Mesothelial cell of epicardium (in vitro differentiated cells): ENCODE data around the gene FES. TPM values are rescaled to one million over a fixed set of nuclear protein-coding genes. Genes with fewer than 3 reads are reported as not detected.

Source experiments
- DNase-seq, 2 experiments: peaks; one replicate each; pipeline ENCODE4 v3.0.0; 2021; ENCODE audit warnings: low spot score in 2 of 2; ENCODE audit not compliant: unreplicated experiment in 2 of 2
- H3K27ac Mint-ChIP-seq: 2 replicates; pipeline ENCODE4 v1.8.0; 2021; ENCODE audit warnings: mixed read lengths
- H3K27me3 Mint-ChIP-seq: 2 replicates; pipeline ENCODE4 v1.8.0; 2021; ENCODE audit warnings: low read depth, mixed read lengths
- H3K36me3 Mint-ChIP-seq: 2 replicates; pipeline ENCODE4 v1.8.0; 2021; ENCODE audit warnings: mixed read lengths
- H3K4me1 Mint-ChIP-seq: 2 replicates; pipeline ENCODE4 v1.8.0; 2021; ENCODE audit warnings: mixed read lengths
- H3K4me3 Mint-ChIP-seq: 2 replicates; pipeline ENCODE4 v1.8.0; 2021; ENCODE audit warnings: mild to moderate bottlenecking, moderate library complexity, mixed read lengths
- H3K9me3 Mint-ChIP-seq: 2 replicates; pipeline ENCODE4 v1.8.0; 2021; ENCODE audit warnings: mixed read lengths
- total RNA-seq: library from RNA; stranded (reverse); gene quantifications from 3 replicates; pipeline ENCODE4 v1.2.1, GENCODE V29; 2021
- TF ChIP-seq, protein P1 (sequence below): fragments of 200-600 bp; sonication (generic); IDR thresholded peaks from one replicate; pipeline ENCODE4 v1.5.0; 2021; ENCODE audit warnings: antibody characterized with exemption; ENCODE audit not compliant: unreplicated experiment

The FES gene
- total RNA-seq, 1 donor from 2014 or later = 32.6 TPM

- no peaks in the 10 kb centered on the region for H3K9me3 Mint-ChIP-seq
- no peak overlapping the region for H3K27ac Mint-ChIP-seq
- TF ChIP-seq, protein P1, sequence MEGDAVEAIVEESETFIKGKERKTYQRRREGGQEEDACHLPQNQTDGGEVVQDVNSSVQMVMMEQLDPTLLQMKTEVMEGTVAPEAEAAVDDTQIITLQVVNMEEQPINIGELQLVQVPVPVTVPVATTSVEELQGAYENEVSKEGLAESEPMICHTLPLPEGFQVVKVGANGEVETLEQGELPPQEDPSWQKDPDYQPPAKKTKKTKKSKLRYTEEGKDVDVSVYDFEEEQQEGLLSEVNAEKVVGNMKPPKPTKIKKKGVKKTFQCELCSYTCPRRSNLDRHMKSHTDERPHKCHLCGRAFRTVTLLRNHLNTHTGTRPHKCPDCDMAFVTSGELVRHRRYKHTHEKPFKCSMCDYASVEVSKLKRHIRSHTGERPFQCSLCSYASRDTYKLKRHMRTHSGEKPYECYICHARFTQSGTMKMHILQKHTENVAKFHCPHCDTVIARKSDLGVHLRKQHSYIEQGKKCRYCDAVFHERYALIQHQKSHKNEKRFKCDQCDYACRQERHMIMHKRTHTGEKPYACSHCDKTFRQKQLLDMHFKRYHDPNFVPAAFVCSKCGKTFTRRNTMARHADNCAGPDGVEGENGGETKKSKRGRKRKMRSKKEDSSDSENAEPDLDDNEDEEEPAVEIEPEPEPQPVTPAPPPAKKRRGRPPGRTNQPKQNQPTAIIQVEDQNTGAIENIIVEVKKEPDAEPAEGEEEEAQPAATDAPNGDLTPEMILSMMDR = no peak
- H3K27me3 Mint-ChIP-seq = no peaks in the 10 kb centered on the region
- H3K36me3 Mint-ChIP-seq = no peaks in the 10 kb centered on the region
- H3K4me1 Mint-ChIP-seq = peaks cover 21% of the 10 kb centered on the region
- DNase-seq = no peak
- H3K4me3 Mint-ChIP-seq = no peak overlapping the region
These were observed 21.1 kb upstream of the FES start for GRCh38 chr15:90862964-90863778.

DNA sequence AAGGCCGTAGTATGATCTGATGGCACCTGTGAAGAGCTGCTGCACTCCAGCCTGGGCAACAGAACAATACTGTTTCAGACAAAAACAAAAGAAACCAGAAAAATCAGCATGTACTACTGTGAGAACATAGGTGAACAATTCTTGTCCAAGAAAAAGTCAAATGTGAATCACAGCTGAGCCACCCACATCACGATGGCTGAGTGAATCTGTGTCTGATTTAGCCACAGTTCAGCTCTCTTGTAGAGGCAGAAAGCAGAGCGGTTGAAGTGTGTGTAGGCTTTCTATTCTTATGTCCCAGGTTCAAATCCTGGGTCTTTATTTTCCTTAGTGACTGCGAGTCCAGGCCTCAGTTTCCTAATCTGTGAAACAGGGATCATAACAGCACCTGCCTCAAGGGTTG is 20.3 kb upstream of the FES start:
- peaks cover 29% of the 10 kb centered on the region for H3K4me1 Mint-ChIP-seq
- no peak overlapping the region for H3K4me3 Mint-ChIP-seq
- H3K36me3 Mint-ChIP-seq = no peaks in the 10 kb centered on the region
- no peaks in the 10 kb centered on the region for H3K27me3 Mint-ChIP-seq
- no peaks in the 10 kb centered on the region for H3K9me3 Mint-ChIP-seq
- H3K27ac Mint-ChIP-seq = no peak overlapping the region
- no peak for DNase-seq
- TF ChIP-seq, protein P1 = no peak

- no peaks in the 10 kb centered on the region for H3K9me3 Mint-ChIP-seq
- DNase-seq = no peak
- no peaks in the 10 kb centered on the region for H3K27me3 Mint-ChIP-seq
- TF ChIP-seq, protein P1 = no peak
- H3K36me3 Mint-ChIP-seq = no peaks in the 10 kb centered on the region
- H3K27ac Mint-ChIP-seq = no peak overlapping the region
- no peak overlapping the region for H3K4me3 Mint-ChIP-seq
- H3K4me1 Mint-ChIP-seq = peaks cover 31% of the 10 kb centered on the region
These were observed 19.8 kb upstream of the FES start for GRCh38 chr15:90864507-90864906.

DNA sequence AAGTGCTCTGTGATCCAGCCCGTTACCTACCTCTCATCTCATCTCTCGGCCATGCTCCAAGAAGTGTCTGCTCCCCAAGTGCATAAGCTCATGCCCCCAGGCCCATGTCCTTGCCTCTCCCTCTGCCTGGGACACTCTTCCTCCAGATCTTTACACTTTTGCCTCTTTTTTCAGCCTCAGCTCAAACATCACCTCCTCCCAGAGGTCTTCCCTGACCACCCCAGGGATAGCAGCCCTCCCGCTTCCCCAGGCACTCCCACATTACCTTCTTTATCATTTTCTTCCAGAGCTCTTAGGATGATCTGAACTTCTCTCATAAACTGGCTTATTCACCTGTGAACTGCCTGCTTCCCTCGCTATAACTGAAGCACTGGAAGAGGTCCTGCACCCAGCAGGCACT is 18.6 kb upstream of the FES start:
- TF ChIP-seq, protein P1 = no peak
- no peaks in the 10 kb centered on the region for H3K9me3 Mint-ChIP-seq
- no peak overlapping the region for H3K27ac Mint-ChIP-seq
- no peaks in the 10 kb centered on the region for H3K36me3 Mint-ChIP-seq
- no peak for DNase-seq
- no peaks in the 10 kb centered on the region for H3K27me3 Mint-ChIP-seq
- peaks cover 41% of the 10 kb centered on the region for H3K4me1 Mint-ChIP-seq
- no peak overlapping the region for H3K4me3 Mint-ChIP-seq

DNA sequence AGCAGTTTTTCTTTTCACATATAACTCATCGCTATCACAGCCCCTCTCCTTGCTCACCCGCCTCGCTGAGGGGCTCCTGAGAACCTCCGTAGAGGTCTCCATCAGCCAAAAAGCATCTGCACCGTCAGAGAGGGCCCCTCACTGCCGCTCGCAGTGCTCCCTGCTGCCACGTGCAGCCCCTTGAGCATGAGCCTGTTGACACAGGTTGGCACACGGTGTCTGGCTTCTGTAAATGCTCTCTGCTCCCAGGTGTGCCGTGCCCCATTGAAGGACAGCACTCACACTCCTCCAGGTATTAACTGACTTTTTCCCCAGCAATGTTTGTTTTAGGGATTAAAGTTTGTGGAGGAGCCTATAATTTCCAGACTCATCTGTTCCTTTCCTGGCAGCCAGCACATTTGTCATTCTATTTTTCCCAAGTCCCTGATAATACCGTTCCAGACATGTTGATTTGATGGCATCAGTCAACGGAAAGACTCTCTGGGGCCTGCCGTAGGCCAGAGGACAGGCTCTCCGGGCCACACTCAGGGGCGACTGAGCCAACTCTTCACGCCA is 18.1 kb upstream of the FES start:
- no peaks in the 10 kb centered on the region for H3K36me3 Mint-ChIP-seq
- H3K27me3 Mint-ChIP-seq = no peaks in the 10 kb centered on the region
- H3K9me3 Mint-ChIP-seq = no peaks in the 10 kb centered on the region
- H3K4me1 Mint-ChIP-seq = peaks cover 43% of the 10 kb centered on the region
- peak overlapping the region; percentile 41 for H3K27ac Mint-ChIP-seq
- TF ChIP-seq, protein P1 = no peak
- H3K4me3 Mint-ChIP-seq = no peak overlapping the region
- DNase-seq = no peak
